Mesendoderm (in vitro differentiated cells): ENCODE data around the gene SERPINA3.

ENCODE experiments used
- DNase-seq: peaks from one replicate; pipeline ENCODE4 v3.0.0; 2013
- H2AK5ac ChIP-seq: 2 replicates; pipeline ENCODE4 v1.6.1; 2013; ENCODE audit warnings: low read length, inconsistent platforms
- H2BK120ac ChIP-seq: 2 replicates; pipeline ENCODE4 v1.6.1; 2013; ENCODE audit warnings: low read depth, mild to moderate bottlenecking, low read length, moderate library complexity, mixed read lengths
- H2BK15ac ChIP-seq: replicated peaks from 2 replicates; pipeline ENCODE4 v1.6.1; 2013; ENCODE audit warnings: low read depth, mild to moderate bottlenecking, moderate library complexity
- H2BK5ac ChIP-seq: 2 replicates; pipeline ENCODE4 v1.6.1; 2013; ENCODE audit warnings: low read length, inconsistent platforms
- H3K18ac ChIP-seq: 2 replicates; pipeline ENCODE4 v1.6.1; 2013; ENCODE audit warnings: mild to moderate bottlenecking, low read length, mixed read lengths
- H3K23ac ChIP-seq: one replicate; pipeline ENCODE4 v1.6.1; 2013; ENCODE audit warnings: low read length
- H3K27ac ChIP-seq: 2 replicates; pipeline ENCODE4 v1.5.1; 2013; ENCODE audit warnings: low read depth, mild to moderate bottlenecking, inconsistent platforms, low read length, moderate library complexity
- H3K27me3 ChIP-seq: 2 replicates; pipeline ENCODE4 v1.6.1; 2013; ENCODE audit warnings: low read length, control low read depth, mild to moderate bottlenecking, inconsistent platforms; ENCODE audit not compliant: insufficient read depth, poor library complexity
- H3K36me3 ChIP-seq: 2 replicates; pipeline ENCODE4 v1.6.1; 2013; ENCODE audit warnings: low read length, inconsistent platforms; ENCODE audit not compliant: control insufficient read depth, insufficient read depth
- H3K4ac ChIP-seq: one replicate; pipeline ENCODE4 v1.6.1; 2013; ENCODE audit warnings: low read depth, mild to moderate bottlenecking, low read length, moderate library complexity
- H3K4me1 ChIP-seq: 2 replicates; pipeline ENCODE4 v1.6.1; 2013; ENCODE audit warnings: low read depth, low read length, inconsistent platforms; ENCODE audit not compliant: control insufficient read depth
- H3K4me2 ChIP-seq: 2 replicates; pipeline ENCODE4 v1.6.1; 2013; ENCODE audit warnings: low read length
- H3K4me3 ChIP-seq: 2 replicates; pipeline ENCODE4 v1.5.1; 2013; ENCODE audit warnings: mild to moderate bottlenecking, low read length
- H3K56ac ChIP-seq: one replicate; pipeline ENCODE4 v1.6.1; 2013; ENCODE audit warnings: low read length
- H3K79me1 ChIP-seq: 2 replicates; pipeline ENCODE4 v1.6.1; 2013; ENCODE audit warnings: low read length, inconsistent platforms
- H3K79me2 ChIP-seq: 2 replicates; pipeline ENCODE4 v1.6.1; 2013; ENCODE audit warnings: mild to moderate bottlenecking, low read length; ENCODE audit not compliant: control insufficient read depth, insufficient read depth
- H3K9ac ChIP-seq: 2 replicates; pipeline ENCODE4 v1.6.1; 2013; ENCODE audit warnings: low read length, inconsistent platforms
- H4K5ac ChIP-seq: one replicate; pipeline ENCODE4 v1.6.1; 2013; ENCODE audit warnings: low read length
- H4K8ac ChIP-seq: one replicate; pipeline ENCODE4 v1.6.1; 2013; ENCODE audit warnings: low read depth, mild to moderate bottlenecking, control low read depth, low read length, moderate library complexity
- WGBS: extraction: QIAGEN DNeasy Blood & Tissue Kit; methylation state at CpG from one replicate; pipeline ENCODE4 v1.1.7; 2013; ENCODE audit warnings: low lambda C conversion rate, missing lambda C conversion rate; ENCODE audit not compliant: insufficient coverage; ENCODE audit errors: extremely low coverage; 5-methylcytosine and 5-hydroxymethylcytosine counted together

The SERPINA3 gene

GRCh38 chr14:94644102-94644535 lies 31.9 kb downstream of the SERPINA3 start:
- Histone ChIP-seq H4K8ac (no peak overlapping the region), H2BK15ac (no peak overlapping the region), H4K5ac (no peak overlapping the region), H3K56ac (no peak overlapping the region), H3K79me2 (no peaks in the 10 kb centered on the region), H3K23ac (no peak overlapping the region), H3K27me3 (no peaks in the 10 kb centered on the region), H3K27ac (no peak overlapping the region), H3K4ac (no peak overlapping the region), H3K4me1 (no peaks in the 10 kb centered on the region), H3K9ac (no peak overlapping the region), H3K79me1 (no peaks in the 10 kb centered on the region), H3K36me3 (no peaks in the 10 kb centered on the region), H3K18ac (no peak overlapping the region), H3K4me2 (no peak overlapping the region), H2BK5ac (no peak overlapping the region), H2BK120ac (no peak overlapping the region), H3K4me3 (no peak overlapping the region), H2AK5ac (no peak overlapping the region)
- no CpG with 5 or more reads among the region's 4 CpGs for WGBS
- no peak for DNase-seq

- Histone ChIP-seq H2AK5ac (no peak overlapping the region), H3K36me3 (no peaks in the 10 kb centered on the region), H2BK120ac (no peak overlapping the region), H3K4me3 (no peak overlapping the region), H3K18ac (no peak overlapping the region), H3K79me1 (no peaks in the 10 kb centered on the region), H2BK5ac (no peak overlapping the region), H4K8ac (no peak overlapping the region), H3K27ac (no peak overlapping the region), H3K9ac (no peak overlapping the region), H3K23ac (no peak overlapping the region), H2BK15ac (no peak overlapping the region), H3K79me2 (no peaks in the 10 kb centered on the region), H3K27me3 (no peaks in the 10 kb centered on the region), H3K4me1 (no peaks in the 10 kb centered on the region), H3K4me2 (no peak overlapping the region), H3K4ac (no peak overlapping the region), H4K5ac (no peak overlapping the region), H3K56ac (no peak overlapping the region)
- DNase-seq: no peak
- no CpG with 5 or more reads among the region's 2 CpGs for WGBS
These were observed 33.9 kb downstream of the SERPINA3 start for GRCh38 chr14:94646066-94646465.

- Histone ChIP-seq H3K23ac (no peak overlapping the region), H4K8ac (no peak overlapping the region), H3K4me3 (no peak overlapping the region), H2AK5ac (no peak overlapping the region), H2BK5ac (no peak overlapping the region), H3K4me2 (no peak overlapping the region), H3K36me3 (no peaks in the 10 kb centered on the region), H2BK120ac (no peak overlapping the region), H4K5ac (no peak overlapping the region), H3K79me1 (no peaks in the 10 kb centered on the region), H2BK15ac (no peak overlapping the region), H3K4me1 (no peaks in the 10 kb centered on the region), H3K56ac (no peak overlapping the region), H3K27me3 (no peaks in the 10 kb centered on the region), H3K79me2 (no peaks in the 10 kb centered on the region), H3K27ac (no peak overlapping the region), H3K4ac (no peak overlapping the region), H3K9ac (no peak overlapping the region), H3K18ac (no peak overlapping the region)
- WGBS: no CpG with 5 or more reads among the region's 5 CpGs
- peak; percentile 16 for DNase-seq
These were observed 34.3 kb downstream of the SERPINA3 start for GRCh38 chr14:94646481-94646880.

- Histone ChIP-seq H3K18ac (no peak overlapping the region), H3K4me2 (no peak overlapping the region), H3K23ac (no peak overlapping the region), H3K27ac (no peak overlapping the region), H3K4me1 (no peaks in the 10 kb centered on the region), H3K4me3 (no peak overlapping the region), H4K5ac (no peak overlapping the region), H3K56ac (no peak overlapping the region), H3K79me1 (no peaks in the 10 kb centered on the region), H4K8ac (no peak overlapping the region), H3K4ac (no peak overlapping the region), H2AK5ac (no peak overlapping the region), H3K27me3 (no peaks in the 10 kb centered on the region), H3K9ac (no peak overlapping the region), H2BK5ac (no peak overlapping the region), H2BK15ac (no peak overlapping the region), H2BK120ac (no peak overlapping the region), H3K79me2 (no peaks in the 10 kb centered on the region), H3K36me3 (no peaks in the 10 kb centered on the region)
- no peak for DNase-seq
- WGBS: no CpG with 5 or more reads among the region's 4 CpGs
These were observed 36.6 kb downstream of the SERPINA3 start for GRCh38 chr14:94648801-94649200.

GRCh38 chr14:94649543-94650443 lies 37.6 kb downstream of the SERPINA3 start:
- H3K23ac ChIP-seq: no peak overlapping the region
- H3K9ac ChIP-seq: no peak overlapping the region
- no CpG with 5 or more reads among the region's 13 CpGs for WGBS
- H3K4me2 ChIP-seq: no peak overlapping the region
- H3K4me3 ChIP-seq: no peak overlapping the region
- H2BK15ac ChIP-seq: no peak overlapping the region
- no peak for DNase-seq
- no peak overlapping the region for H3K27ac ChIP-seq
- no peaks in the 10 kb centered on the region for H3K36me3 ChIP-seq
- no peak overlapping the region for H3K4ac ChIP-seq
- no peak overlapping the region for H4K8ac ChIP-seq
- H3K79me1 ChIP-seq: no peaks in the 10 kb centered on the region
- H2AK5ac ChIP-seq: no peak overlapping the region
- H3K27me3 ChIP-seq: no peaks in the 10 kb centered on the region
- H3K18ac ChIP-seq: no peak overlapping the region
- H3K79me2 ChIP-seq: no peaks in the 10 kb centered on the region
- H2BK120ac ChIP-seq: no peak overlapping the region
- H4K5ac ChIP-seq: no peak overlapping the region
- no peak overlapping the region for H3K56ac ChIP-seq
- no peak overlapping the region for H2BK5ac ChIP-seq
- H3K4me1 ChIP-seq: no peaks in the 10 kb centered on the region

DNA sequence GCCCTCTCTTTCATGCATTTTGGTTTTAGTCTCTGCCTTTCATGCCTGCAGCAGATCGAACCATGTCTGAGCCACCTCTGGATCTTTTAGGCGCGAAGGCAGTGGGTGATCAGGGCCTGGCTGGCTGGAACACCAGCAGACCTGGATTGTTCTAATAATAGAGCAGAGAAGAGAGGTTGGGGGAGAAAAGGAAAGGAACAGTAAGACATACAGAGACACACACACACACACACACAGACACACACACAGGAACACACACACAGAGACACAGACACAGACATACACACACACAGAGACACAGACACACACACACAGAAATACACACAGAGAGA lies 38.2 kb downstream of the SERPINA3 start:
- no peak overlapping the region for H2BK120ac ChIP-seq
- no peak for DNase-seq
- H3K4me1 ChIP-seq: no peaks in the 10 kb centered on the region
- no peak overlapping the region for H3K4me3 ChIP-seq
- no peaks in the 10 kb centered on the region for H3K27me3 ChIP-seq
- no peak overlapping the region for H3K23ac ChIP-seq
- H4K5ac ChIP-seq: no peak overlapping the region
- no peaks in the 10 kb centered on the region for H3K79me2 ChIP-seq
- no peak overlapping the region for H3K56ac ChIP-seq
- no peak overlapping the region for H3K27ac ChIP-seq
- H3K36me3 ChIP-seq: no peaks in the 10 kb centered on the region
- H3K18ac ChIP-seq: no peak overlapping the region
- no peaks in the 10 kb centered on the region for H3K79me1 ChIP-seq
- H2AK5ac ChIP-seq: no peak overlapping the region
- no peak overlapping the region for H2BK15ac ChIP-seq
- H3K4ac ChIP-seq: no peak overlapping the region
- no peak overlapping the region for H3K9ac ChIP-seq
- no CpG with 5 or more reads among the region's 3 CpGs for WGBS
- no peak overlapping the region for H4K8ac ChIP-seq
- no peak overlapping the region for H3K4me2 ChIP-seq
- no peak overlapping the region for H2BK5ac ChIP-seq
